ENCODE data around the gene PSME2. TPM values are rescaled to one million over a fixed set of nuclear protein-coding genes. Genes with fewer than 3 reads are reported as not detected.

Gene PSME2
- total RNA-seq, 1 donor: 78.3 TPM

- H3K4me3 ChIP-seq (ENCODE audit: low read depth, low read length): no peak overlapping the region
- no peak for TF ChIP-seq CTCF (IDR thresholded peaks at IDR 0.05; ENCODE audit: insufficient read depth, low read length)
- DNase-seq (ENCODE audit: low read depth): no peak
Measured at GRCh38 chr14:24185026-24185425, 38.6 kb upstream of the PSME2 start.

- no peak overlapping the region for H3K4me3 ChIP-seq (ENCODE audit: low read depth, low read length)
- no peak for DNase-seq (ENCODE audit: low read depth)
- TF ChIP-seq CTCF (IDR thresholded peaks at IDR 0.05; ENCODE audit: insufficient read depth, low read length): no peak
Measured at GRCh38 chr14:24184104-24184970, 37.9 kb upstream of the PSME2 start.

GRCh38 chr14:24183014-24183481 is 36.6 kb upstream of the PSME2 start:
- no peak for DNase-seq (ENCODE audit: low read depth)
- TF ChIP-seq CTCF (IDR thresholded peaks at IDR 0.05; ENCODE audit: insufficient read depth, low read length): no peak
- no peak overlapping the region for H3K4me3 ChIP-seq (ENCODE audit: low read depth, low read length)

GRCh38 chr14:24182110-24182882 is 35.9 kb upstream of the PSME2 start:
- DNase-seq (ENCODE audit: low read depth): no peak
- H3K4me3 ChIP-seq (ENCODE audit: low read depth, low read length): no peak overlapping the region
- no peak for TF ChIP-seq CTCF (IDR thresholded peaks at IDR 0.05; ENCODE audit: insufficient read depth, low read length)

- DNase-seq (ENCODE audit: low read depth): no peak
- no peak for TF ChIP-seq CTCF (IDR thresholded peaks at IDR 0.05; ENCODE audit: insufficient read depth, low read length)
- H3K4me3 ChIP-seq (ENCODE audit: low read depth, low read length): no peak overlapping the region
Measured at GRCh38 chr14:24181371-24182077, 35.1 kb upstream of the PSME2 start.

- DNase-seq (ENCODE audit: low read depth): peak; percentile 90
- H3K4me3 ChIP-seq (ENCODE audit: low read depth, low read length): no peak overlapping the region
- no peak for TF ChIP-seq CTCF (IDR thresholded peaks at IDR 0.05; ENCODE audit: insufficient read depth, low read length)
Measured at GRCh38 chr14:24179961-24180796, 33.8 kb upstream of the PSME2 start.

Measured in fibroblast of the aortic adventitia (primary cell).